NCI-H1048 (cell line): ENCODE measurements around the gene MKS1.

Source experiments
- DNase-seq: peaks from one replicate; lab custom pipeline; 2025; lab: John Stamatoyannopoulos, UW

Gene MKS1

DNA sequence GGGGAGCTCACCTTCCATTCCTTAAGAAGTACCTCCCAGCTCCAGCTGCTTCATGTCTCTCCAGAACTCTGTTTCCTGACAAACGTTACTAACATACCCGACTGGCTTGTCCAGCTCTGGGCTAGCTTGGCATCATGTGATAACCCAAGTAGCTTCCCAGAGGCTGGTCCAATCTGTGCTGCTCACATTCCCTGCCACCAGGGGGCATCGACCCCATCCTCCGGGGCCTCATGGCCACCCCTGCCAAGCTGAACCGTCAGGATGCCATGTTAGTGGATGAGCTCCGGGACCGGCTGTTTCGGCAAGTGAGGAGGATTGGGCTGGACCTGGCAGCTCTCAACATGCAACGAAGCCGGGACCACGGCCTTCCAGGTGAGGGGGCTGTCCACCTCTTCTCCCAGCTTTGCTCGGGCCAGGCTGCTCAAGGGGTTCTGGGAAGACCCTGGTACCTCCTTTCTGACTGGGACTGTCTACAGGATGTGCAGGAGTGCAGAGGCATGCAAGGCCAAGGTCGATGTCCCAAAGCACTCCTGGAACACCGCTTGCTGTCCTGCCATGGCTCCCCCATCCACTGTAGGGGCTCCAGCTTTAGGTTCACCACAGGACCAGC is 18.9 kb downstream of the MKS1 start:
- DNase-seq = no peak

GRCh38 chr17:58196610-58197009 is 22.4 kb downstream of the MKS1 start:
- DNase-seq = no peak

- no peak for DNase-seq
These were observed 23.4 kb downstream of the MKS1 start for GRCh38 chr17:58195518-58196123.

DNA sequence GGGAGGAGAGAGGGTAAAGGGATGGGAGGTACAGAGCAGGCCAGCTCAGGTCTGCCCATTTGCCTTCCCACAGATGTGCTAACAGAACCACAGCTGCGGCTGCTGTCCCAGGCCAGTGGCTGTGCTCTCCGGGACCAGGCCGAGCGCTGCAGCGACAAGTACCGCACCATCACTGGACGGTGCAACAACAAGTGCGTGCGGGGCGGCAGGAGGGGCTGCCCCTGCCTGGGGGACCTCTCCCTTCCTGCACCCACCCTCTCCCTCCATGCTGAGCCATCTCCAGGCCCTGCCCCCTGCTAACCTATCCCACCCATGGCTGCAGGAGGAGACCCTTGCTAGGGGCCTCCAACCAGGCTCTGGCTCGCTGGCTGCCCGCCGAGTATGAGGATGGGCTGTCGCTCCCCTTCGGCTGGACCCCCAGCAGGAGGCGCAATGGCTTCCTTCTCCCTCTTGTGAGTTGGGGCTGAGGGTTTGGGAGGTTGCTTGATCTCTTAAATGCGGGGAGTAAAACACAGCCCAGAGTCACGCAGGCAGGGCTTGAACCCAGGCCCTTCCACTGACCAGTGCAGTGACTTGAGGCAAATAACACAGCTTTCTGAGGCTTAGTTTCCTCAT is 25.3 kb downstream of the MKS1 start:
- DNase-seq = no peak

DNA sequence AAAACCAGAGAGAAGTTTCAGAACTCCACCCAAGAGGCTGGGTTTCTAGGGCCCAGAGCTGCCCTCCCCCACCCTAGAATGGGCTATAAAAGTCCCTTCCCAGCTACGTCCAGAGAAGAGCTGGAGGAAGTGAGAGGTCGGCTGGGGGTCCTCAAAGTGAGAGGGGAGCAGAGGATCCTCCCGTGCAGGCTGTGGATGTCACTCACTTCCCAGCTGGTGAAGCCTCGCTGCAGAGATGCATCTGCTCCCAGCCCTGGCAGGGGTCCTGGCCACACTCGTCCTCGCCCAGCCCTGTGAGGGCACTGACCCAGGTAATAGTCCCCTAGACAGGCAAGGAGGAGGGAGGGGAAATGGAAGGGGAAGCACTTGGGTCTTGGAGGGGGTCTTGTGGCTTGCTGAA is 26.4 kb downstream of the MKS1 start, which contains the start of gene EPX:
Gene EPX, plus strand, starts transcription at position 115 of the 400 bp plus-strand sequence. Its CDS starts 121 bp downstream, at position 236.
- DNase-seq = no peak

DNA sequence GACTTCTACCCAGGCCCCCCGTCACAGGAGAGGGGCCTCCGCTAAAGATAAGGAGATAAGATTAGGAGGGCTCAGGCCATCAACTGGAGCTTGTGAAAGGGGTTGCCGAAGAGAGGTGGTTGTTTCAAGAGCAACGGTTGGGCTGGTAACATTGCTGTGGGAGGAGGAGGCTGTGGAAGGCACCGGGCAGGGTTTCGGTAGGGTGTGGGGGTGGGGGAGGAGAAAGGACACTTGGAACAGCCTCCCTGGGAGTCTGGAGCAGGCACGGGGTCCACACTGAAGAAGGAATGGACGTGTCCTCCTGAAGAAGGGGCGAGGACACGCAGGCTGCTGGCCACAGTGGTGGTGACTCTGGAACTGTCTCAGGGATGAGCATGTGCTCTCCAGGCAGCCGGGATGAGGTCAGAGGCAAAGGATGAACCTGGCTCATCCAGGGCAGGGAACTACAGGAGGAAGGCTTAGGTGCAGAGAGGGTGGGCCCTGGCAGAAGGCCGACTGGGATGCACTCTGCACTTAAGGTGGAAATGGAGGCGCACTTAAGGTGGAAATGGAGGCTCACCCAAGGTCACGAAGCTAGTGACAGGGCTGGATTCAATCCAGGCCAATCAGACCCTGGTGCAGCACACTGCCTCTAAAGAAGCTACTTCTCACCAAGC is 27.7 kb downstream of the MKS1 start:
- no peak for DNase-seq

DNA sequence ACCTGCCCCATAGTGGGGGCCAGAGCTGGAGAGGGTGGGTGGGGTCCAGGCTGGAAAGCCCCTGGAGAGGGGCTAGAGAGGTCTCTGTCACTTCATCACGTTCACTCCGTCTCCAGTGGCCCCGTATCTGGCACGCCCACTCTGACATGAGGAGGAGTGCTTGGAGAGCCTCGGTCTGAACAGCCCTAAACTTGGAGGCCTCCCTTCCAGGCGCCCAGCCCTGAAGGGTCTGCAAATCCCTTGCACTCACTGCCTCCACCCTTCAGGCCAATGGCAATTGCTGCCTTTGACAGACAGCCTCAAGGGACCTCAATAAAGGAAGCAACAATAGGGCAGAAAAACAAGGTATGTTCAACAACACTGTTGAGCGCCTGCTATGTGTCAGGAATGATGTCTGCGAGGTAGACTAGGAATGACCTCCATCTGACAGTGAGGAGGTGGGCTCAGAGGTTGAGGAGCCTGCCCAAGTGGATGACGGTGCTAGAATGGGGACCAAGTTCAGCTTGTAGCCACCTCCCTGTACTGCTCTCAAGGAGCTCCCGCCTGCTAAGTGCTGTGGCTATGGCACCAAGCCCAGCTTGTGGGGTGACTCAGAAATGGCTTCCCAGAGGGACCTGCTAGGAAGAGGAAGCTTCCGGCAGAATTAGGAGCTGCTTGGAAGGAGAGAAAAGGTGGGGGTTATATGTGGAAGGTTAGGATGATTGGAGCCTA is 29.5 kb downstream of the MKS1 start:
- no peak for DNase-seq

- DNase-seq = no peak
These were observed 31.4 kb downstream of the MKS1 start for GRCh38 chr17:58187675-58188074.

DNA sequence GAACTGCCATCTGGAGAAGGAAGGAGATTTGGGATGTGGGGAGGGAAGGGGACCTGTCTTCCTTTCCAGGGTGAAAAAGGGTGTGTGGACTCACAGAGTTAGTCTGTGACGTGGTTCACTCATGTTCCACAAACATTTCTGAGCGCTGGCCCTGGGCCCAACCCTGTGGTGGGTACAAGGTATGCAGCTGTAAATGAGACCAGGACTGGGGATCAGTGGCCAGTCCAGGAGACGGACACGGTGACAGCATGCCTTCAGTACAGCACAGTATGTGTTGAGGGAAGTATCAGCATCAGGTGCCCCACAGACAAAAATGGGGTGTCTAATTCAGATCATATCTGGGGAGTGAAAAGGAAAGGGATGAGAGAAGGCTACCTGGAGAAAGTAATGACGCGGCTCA is 32.0 kb downstream of the MKS1 start:
- DNase-seq = no peak

DNA sequence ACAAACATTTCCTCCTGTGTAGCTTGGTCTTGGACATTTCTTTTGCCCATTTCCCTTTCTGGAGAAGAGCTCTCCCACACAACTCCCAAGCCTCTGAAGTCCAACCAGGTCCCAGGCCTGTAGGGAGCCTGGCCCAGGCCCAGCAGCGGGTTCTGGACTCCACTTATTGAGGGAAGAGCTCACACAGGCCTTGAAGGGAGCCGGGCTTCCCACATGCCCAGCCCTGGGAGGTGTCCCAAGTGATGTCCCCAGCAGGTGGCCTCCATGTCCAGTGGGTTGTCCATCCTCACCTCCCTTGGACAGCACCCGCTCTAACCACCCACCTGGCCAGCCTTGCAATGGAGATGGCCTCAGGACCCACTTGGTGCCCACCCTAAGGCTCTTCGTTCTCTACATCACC is 32.5 kb downstream of the MKS1 start:
- no peak for DNase-seq

GRCh38 chr17:58184986-58185761 is 33.9 kb downstream of the MKS1 start:
- DNase-seq = no peak

GRCh38 chr17:58184308-58184985 is 34.6 kb downstream of the MKS1 start:
- DNase-seq = no peak

DNA sequence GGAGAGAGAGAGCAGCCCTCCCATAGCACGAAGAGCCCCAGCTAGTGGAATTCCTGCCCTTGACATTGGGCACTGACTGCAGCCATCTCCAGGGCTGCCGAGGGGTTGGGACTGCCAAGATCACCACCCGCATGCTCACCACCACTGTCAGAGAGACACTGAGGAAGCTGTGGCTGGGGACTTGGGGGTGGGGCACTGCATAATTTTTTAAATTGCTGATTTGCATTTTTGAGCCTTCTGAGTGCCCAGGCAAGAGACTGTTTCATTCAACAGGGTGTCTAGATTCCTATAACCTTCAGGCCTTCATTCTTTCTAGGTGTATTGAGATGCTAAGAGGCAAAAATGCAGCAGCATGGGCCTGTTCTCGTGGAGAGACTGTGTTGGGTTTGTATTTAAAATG is 35.5 kb downstream of the MKS1 start:
- DNase-seq = no peak

- DNase-seq = no peak
These were observed 37.3 kb downstream of the MKS1 start for GRCh38 chr17:58181796-58182195.

DNA sequence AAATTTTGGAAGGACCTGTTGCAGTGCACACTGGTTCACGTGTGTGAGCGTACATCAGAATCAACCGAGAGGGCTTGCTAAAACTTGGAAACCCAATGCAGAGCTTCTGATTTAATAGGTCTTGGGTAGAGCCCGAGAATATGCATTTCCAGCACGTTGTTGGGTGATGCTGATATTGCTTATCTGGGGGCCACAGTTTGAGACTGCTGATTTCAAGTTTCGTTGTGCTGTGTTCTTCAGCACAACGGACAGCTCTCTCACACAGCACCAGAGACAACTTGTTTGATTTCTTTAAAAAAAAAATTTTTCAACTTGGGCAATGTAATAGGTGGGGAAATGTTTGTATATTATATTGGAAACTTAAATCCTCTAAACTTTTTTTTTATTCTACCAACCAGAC is 42.9 kb downstream of the MKS1 start:
- DNase-seq = no peak

DNA sequence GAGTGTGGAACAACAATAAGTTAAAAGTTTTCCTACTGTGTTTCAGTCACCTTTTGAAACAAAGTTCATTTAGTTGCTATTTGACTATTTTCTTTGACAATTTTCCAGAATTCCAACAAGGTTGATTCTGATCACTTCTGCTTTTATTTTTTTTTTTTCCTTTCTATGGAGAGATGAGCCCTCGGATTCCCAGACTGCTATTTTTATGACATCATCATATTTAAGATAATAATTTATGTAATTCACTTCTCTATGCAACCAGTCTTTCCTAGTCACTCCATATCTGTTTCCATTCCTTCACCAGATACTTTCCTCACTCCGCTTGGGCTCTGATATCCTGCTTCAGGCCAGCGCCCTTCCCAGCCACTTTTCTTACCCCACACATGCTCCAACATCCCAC is 44.2 kb downstream of the MKS1 start:
- DNase-seq = no peak

GRCh38 chr17:58172369-58173071 is 46.5 kb downstream of the MKS1 start:
- no peak for DNase-seq

DNA sequence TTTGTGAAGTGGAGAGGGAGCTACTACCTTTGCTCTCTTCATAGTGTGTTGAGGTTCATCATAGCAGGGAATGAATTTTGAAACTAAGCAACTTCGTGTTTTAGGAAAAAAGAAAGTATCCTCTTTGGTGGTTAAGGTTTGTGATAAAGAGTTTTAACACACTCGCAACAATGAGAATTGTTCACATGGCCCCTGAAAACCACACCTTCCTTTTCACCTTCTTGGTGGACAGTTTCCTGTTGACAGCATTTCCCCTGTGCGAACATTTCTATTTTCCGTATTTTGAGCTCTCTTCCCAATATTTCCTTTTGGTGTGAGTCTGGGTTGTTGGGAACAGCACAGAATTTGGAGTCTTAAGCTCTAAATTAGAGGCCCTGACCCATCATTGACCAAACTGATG is 48.4 kb downstream of the MKS1 start:
- DNase-seq = no peak

- DNase-seq = no peak
These were observed 52.4 kb downstream of the MKS1 start, which contains the start of gene OR4D2 for GRCh38 chr17:58166682-58167081. OR4D2 (plus strand) TSS chr17:58166982; CDS start chr17:58169656, 2,674 bp downstream.

GRCh38 chr17:58165981-58166380 is 53.1 kb downstream of the MKS1 start:
- DNase-seq = no peak
